ENCODE data around the gene SHC3.

- TF ChIP-seq CTCF (IDR thresholded peaks at IDR 0.05) (no peak), POLR2A (IDR thresholded peaks at IDR 0.05) (no peak)
These were observed 36.7 kb upstream of the SHC3 start for GRCh38 chr9:89215342-89215741.
